Bronchial epithelial cell (primary cell): Measurements from ENCODE around the gene CFAP45. TPM values are rescaled to one million over a fixed set of nuclear protein-coding genes. Genes with fewer than 3 reads are reported as not detected.
A peak's percentile ranks its signal among the peaks of the same experiment; 100 is the strongest.

Experiments used
- DNase-seq: peaks from one replicate; pipeline ENCODE4 v3.0.0-alpha.2; 2010; ENCODE audit warnings: low read depth
- FAIRE-seq: peaks from 2 replicates; lab custom pipeline; 2011; peaks lifted over from hg19 to GRCh38; lab: Jason Lieb, UNC
- H3K27me3 ChIP-seq: 2 replicates; pipeline ENCODE4 v1.5.1; 2011; ENCODE audit warnings: low read length; ENCODE audit not compliant: control insufficient read depth, insufficient read depth
- H3K36me3 ChIP-seq: 2 replicates; pipeline ENCODE4 v1.5.1; 2011; ENCODE audit warnings: low read length; ENCODE audit not compliant: control insufficient read depth, insufficient read depth
- H3K4me3 ChIP-seq: 2 replicates; pipeline ENCODE4 v1.5.1; 2011; ENCODE audit warnings: mild to moderate bottlenecking, low read depth, low read length, control low read depth
- total RNA-seq: library from RNA; depleted of rRNA; stranded (reverse); fragments of >200 nt; gene quantifications from 2 replicates; pipeline ENCODE4 v1.2.1, GENCODE V29; 2014
- TF ChIP-seq, protein P1 (sequence below): IDR thresholded peaks from 2 replicates; pipeline ENCODE4 v1.5.1; 2011; ENCODE audit warnings: mild to moderate bottlenecking, moderate library complexity, low read length, control low read depth, inconsistent platforms; ENCODE audit not compliant: insufficient read depth, severe bottlenecking

The CFAP45 gene
- total RNA-seq, 1 donor from 2014 or later: 0.53 TPM

DNA sequence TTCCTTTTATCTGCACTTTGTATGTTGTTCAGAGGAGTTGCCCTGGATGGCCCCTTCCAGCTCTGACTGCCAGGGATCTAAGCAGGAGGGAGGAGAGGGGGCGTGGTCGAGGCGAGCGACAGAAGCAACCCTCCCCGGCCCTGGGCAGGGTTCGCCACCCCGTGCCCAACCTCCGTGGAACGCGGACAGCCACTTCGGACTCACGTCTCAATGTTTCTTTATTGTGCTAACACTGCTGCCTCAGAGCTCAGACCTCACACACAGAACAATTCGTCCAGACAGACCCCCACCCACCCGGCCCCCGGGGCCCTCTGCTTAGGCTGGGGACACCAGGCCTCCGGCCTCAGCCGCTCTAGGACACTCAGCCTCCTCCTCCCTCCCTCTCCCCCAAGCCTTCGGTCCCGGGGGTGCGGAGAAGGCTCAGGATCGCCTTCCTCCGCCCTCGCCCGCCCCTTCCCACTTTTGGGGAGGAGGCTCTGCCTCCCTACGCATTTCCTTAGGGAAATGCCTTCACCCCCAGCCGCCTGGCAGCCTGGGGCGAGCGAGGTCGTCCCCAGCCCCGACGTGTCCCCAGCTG is 45.8 kb downstream of the CFAP45 start:
- no peaks in the 10 kb centered on the region for H3K36me3 ChIP-seq
- FAIRE-seq (no peak), DNase-seq (no peak)
- H3K4me3 ChIP-seq: peak overlapping the region; percentile 56
- H3K27me3 ChIP-seq: no peaks in the 10 kb centered on the region
- TF ChIP-seq, protein P1, sequence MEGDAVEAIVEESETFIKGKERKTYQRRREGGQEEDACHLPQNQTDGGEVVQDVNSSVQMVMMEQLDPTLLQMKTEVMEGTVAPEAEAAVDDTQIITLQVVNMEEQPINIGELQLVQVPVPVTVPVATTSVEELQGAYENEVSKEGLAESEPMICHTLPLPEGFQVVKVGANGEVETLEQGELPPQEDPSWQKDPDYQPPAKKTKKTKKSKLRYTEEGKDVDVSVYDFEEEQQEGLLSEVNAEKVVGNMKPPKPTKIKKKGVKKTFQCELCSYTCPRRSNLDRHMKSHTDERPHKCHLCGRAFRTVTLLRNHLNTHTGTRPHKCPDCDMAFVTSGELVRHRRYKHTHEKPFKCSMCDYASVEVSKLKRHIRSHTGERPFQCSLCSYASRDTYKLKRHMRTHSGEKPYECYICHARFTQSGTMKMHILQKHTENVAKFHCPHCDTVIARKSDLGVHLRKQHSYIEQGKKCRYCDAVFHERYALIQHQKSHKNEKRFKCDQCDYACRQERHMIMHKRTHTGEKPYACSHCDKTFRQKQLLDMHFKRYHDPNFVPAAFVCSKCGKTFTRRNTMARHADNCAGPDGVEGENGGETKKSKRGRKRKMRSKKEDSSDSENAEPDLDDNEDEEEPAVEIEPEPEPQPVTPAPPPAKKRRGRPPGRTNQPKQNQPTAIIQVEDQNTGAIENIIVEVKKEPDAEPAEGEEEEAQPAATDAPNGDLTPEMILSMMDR: no peak

DNA sequence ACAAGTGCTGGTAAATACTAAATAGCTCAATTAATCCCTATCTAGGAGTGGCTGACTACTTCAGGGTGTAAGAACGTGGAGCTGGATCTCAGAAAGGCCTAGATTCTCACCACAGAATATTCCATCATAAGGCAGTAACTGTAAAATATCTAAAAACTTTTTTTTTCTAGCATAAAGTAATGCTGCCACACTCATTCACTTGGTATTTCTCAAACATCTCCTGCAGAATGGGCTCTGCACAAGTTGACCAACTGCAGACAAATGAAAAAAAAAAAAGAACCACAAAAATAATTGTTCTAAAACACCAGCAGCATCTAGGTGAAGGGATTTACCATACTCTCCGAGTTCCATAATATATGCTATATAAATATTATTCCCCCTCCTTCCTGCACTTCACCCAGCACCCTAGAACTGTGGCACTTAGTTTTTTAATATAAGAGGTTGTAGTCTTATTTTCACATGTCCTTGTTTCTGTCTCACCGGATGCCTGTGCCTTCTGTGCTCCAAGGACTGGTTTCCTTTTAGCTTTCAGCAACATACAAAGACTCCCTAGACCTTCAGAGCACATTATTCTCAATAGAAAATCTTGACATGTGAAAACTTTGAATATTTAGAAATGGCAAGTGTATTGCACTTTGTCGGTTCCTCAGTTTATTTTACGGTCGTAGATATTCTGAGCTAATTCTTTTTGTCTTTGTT is 46.4 kb downstream of the CFAP45 start:
- DNase-seq (no peak), FAIRE-seq (no peak)
- no peaks in the 10 kb centered on the region for H3K36me3 ChIP-seq
- TF ChIP-seq, protein P1: no peak
- H3K27me3 ChIP-seq: no peaks in the 10 kb centered on the region
- no peak overlapping the region for H3K4me3 ChIP-seq

DNA sequence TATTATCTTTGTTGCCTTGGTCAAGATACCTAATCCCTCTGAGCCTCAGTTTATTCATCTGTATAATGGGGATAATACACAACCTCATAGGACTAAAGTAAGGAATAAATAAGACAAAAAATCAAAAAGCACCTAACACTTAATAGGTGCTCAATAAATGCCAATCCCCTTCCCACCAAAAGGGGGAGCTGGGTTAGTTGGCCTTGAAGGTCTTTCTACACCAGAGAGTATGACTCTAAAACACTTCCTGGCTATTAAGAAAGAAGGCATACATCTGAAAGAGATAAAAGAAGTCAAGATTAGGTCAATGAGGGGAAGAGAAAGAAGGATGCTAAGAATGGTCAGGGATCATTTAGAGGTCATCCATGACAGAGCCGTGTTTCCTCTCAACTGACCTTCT is 48.6 kb downstream of the CFAP45 start:
- TF ChIP-seq, protein P1: no peak
- no peaks in the 10 kb centered on the region for H3K36me3 ChIP-seq
- DNase-seq: no peak
- no peak for FAIRE-seq
- no peaks in the 10 kb centered on the region for H3K27me3 ChIP-seq
- H3K4me3 ChIP-seq: no peak overlapping the region

DNA sequence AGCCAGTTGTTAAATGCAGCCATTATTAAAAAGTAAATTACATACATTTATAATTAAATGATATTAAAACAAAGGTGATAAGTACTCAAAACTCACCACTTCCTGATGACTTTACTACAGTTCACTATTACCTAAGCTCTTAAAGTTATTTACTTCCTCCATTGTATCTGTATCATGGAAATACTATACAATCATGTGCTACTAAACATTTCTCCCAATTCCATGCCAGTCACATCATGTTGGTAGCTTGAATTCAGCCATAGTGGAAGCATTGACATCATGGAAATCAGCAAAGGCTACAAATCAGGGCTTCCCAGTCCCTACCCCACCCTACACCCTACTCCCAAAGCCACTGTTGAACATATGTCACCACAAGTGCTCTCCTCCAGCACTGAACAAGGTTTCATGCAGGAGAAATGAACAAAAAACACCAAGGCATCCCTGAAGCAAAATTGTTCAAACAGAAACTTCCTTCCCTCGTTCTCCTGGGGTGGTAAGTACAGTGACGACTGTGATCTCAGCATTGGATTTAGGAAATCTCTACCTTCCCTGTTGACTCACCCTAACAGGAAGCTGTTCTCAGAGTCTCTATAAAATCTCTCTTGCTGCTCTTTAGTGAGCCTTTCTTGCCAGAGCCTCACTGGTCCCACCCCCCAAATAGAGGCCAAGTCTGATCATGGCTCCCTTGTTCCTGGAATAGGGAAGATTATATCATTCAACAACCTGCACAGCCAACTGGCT is 50.2 kb downstream of the CFAP45 start:
- Histone ChIP-seq H3K27me3 (no peaks in the 10 kb centered on the region), H3K4me3 (no peak overlapping the region), H3K36me3 (no peaks in the 10 kb centered on the region)
- DNase-seq (peak; percentile 89), FAIRE-seq (peak; percentile 28)
- TF ChIP-seq, protein P1: no peak

DNA sequence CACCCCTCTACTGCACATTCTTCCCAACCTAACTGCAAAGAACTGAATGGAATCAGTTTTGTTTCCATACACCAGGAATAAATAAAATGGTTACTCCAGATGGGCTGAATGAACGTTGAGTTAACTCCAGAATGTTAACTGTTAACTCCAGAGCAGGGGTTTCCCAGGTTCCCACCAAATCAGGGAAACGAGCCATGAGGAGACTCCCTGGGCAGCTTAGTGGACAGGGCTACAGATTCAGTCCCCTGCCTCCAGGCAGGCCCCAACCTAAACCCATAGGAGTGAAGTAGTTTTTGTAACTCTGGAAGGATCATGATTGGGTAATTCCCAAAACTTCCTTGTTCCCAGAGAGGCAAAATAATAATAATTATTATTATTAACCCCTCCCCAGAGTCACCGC is 51.6 kb downstream of the CFAP45 start:
- TF ChIP-seq, protein P1: no peak
- FAIRE-seq: no peak
- no peaks in the 10 kb centered on the region for H3K27me3 ChIP-seq

More for the DNA sequence above, 51.6 kb downstream of the CFAP45 start:
- Histone ChIP-seq H3K4me3 (no peak overlapping the region), H3K36me3 (no peaks in the 10 kb centered on the region)
- no peak for DNase-seq
